Choroid plexus epithelial cell (primary cell): ENCODE measurements around the gene DUOX1.

Experiments
- DNase-seq: peaks from one replicate; pipeline ENCODE4 v3.0.0-alpha.2; 2010; ENCODE audit warnings: low read depth
- H3K4me3 ChIP-seq: 2 replicates; pipeline ENCODE4 v1.5.1; 2011; ENCODE audit warnings: low read depth, mild to moderate bottlenecking, control low read depth, low read length, moderate library complexity
- TF ChIP-seq, protein P1 (sequence below): conservative IDR thresholded peaks from 2 replicates; pipeline ENCODE4 v1.5.1; 2011; ENCODE audit warnings: low read depth, mild to moderate bottlenecking, control low read depth, inconsistent platforms, low read length, moderate library complexity

DUOX1 gene

DNA sequence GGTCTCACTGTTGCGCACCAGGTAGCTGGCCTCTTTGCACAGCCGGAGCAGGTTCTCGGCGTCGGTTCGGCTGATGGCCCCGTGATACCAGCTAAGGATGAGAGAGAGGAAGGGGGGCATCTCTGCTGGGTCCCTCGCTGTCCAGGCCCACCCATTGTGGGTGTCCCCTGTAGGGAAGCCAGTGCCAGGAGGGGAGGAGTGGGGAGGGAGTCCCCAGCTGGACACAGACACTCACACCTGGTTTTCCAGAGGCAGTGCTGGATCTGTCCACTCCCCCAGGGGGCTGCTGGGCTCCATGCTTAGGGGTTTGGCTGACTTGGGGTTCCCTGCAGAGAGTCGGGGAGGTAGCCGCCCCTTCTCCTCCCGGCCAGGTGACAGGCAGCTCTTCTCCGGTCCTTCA is 42.1 kb downstream of the DUOX1 start:
- H3K4me3 ChIP-seq = no peak overlapping the region
- TF ChIP-seq, protein P1, sequence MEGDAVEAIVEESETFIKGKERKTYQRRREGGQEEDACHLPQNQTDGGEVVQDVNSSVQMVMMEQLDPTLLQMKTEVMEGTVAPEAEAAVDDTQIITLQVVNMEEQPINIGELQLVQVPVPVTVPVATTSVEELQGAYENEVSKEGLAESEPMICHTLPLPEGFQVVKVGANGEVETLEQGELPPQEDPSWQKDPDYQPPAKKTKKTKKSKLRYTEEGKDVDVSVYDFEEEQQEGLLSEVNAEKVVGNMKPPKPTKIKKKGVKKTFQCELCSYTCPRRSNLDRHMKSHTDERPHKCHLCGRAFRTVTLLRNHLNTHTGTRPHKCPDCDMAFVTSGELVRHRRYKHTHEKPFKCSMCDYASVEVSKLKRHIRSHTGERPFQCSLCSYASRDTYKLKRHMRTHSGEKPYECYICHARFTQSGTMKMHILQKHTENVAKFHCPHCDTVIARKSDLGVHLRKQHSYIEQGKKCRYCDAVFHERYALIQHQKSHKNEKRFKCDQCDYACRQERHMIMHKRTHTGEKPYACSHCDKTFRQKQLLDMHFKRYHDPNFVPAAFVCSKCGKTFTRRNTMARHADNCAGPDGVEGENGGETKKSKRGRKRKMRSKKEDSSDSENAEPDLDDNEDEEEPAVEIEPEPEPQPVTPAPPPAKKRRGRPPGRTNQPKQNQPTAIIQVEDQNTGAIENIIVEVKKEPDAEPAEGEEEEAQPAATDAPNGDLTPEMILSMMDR = no peak
- no peak for DNase-seq

DNA sequence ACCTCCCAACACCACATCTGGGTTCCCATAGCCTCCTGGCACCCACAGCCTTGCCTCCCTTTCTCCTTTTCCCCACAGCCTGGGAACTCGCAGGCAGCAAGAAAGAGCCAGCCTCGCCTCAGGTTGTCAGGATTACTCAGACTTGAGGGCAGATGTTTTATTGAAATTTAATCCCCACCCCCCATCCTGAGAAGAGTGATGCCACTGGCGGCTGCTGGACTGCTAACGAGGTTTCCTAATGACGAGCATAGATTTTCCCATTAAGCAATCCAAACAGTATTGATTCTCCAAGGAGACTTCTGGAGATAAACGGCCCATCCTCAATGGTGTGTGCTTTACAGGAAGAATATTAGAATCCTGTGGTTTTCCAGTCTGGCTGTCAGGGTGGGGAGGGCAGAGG is 44.3 kb downstream of the DUOX1 start:
- DNase-seq = no peak
- TF ChIP-seq, protein P1 = no peak
- H3K4me3 ChIP-seq = no peak overlapping the region

GRCh38 chr15:45174577-45174976 is 44.8 kb downstream of the DUOX1 start:
- H3K4me3 ChIP-seq = no peak overlapping the region
- DNase-seq = no peak
- TF ChIP-seq, protein P1 = no peak

DNA sequence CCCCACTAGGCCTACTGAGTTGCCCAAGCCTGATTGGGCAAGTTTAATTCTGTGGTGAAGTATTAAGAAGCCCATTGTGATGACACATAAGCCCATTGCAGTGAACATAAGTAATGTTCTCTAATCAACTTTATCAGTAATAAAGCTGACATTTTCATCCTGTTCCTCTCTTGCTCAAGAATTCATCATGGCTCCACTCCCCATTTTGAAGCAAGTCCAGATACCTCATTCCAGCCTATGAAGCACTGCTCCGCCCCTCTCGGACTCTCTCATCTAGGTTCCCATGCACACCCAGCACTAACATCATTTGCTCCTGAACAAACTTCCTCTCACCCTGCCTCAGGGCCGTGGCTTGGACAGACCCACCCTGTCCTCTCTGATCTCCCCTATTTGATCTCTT is 47.5 kb downstream of the DUOX1 start:
- TF ChIP-seq, protein P1 = no peak
- H3K4me3 ChIP-seq = no peak overlapping the region

DNA sequence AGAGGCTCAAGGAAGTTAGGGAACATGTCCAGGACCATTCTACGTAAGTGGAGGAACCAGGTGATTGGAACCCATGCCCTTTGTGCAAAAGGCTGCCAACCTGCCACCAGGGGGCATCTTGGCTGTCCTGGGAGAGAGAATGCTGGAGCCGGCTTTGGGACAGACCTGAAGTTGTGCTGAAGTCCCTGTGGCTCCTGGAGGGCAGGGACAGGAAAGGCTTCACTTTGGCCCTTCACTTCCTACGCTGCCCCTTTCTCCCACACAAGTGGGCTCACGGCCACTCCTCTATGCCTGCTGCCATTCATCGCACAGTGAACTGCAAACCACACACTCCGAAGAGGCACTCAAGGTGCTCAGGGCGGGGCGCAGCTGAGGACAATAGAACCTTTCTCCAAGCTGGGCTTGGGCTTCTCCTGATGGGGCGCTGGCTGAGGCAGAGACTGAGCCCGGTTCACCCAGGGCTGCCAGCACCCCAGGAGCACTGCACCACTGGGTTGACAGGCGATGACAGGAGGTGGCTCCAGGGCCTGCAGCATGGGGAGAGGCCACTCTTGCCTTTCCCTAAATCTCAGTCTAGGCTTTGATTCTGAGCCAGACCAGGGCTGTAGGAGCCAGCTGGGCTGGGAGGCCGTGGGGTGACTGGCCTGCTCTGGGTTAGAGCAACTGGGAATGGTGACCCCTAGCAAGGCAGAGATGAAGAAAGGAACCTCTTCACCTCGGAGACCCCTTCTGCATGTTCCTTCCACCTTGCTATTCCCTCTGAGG is 49.6 kb downstream of the DUOX1 start:
- TF ChIP-seq, protein P1 = peak; percentile 39
- no peak for DNase-seq
- H3K4me3 ChIP-seq = no peak overlapping the region

More for the DNA sequence above, 47.5 kb downstream of the DUOX1 start:
- no peak for DNase-seq

DNA sequence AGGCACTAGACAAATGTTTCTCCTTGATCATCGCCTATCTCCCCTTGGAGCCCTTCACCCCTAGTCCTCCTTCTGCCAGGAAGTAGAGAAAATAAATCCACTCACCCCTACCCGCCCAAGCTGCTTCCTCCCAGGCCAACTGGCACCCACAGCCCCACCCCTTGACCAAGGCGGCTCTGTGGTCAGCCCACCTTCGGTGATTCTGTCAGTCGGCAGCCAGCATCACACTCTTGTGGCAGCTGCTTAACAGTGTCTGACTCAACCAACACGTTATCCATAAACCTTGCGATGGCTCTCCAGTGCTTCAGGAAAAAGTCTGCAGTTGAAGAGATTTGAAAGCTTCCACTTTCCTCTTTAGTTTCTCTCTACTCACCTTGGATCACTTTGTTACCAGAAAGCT is 50.4 kb downstream of the DUOX1 start:
- no peak overlapping the region for H3K4me3 ChIP-seq
- no peak for DNase-seq
- TF ChIP-seq, protein P1 = no peak
